ENCODE measurements around the gene GPX5. TPM values are rescaled to one million over a fixed set of nuclear protein-coding genes. Genes with fewer than 3 reads are reported as not detected.

GPX5 gene
- total and polyA plus RNA-seq, 9 donors, result not detected

DNA sequence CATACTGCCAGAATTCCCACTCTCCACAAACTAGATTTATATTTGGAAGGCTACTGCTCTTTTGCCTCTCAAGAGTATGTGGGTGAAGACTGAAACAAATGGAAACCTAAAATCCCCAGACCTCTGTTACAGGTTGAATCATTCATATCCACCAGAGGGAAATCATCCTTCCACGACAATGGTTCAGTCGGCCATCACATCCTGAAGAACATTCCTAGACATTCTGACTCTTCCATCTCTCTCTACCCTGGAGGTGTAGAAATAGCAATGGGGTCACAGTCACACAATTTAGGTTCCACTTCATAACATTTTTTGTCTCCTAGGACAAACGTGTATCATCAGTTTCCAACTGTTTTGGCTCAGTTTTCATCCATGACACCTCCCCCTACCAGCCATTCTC, 8.6 kb downstream of the GPX5 start:
- H3K4me1 ChIP-seq (ENCODE audit: insufficient read depth), result peaks cover 1% of the 10 kb centered on the region
- no peak overlapping the region for H3K4me3 ChIP-seq
- no peaks in the 10 kb centered on the region for H3K27me3 ChIP-seq
- no peak overlapping the region for H3K27ac ChIP-seq
- TF ChIP-seq, protein P1, sequence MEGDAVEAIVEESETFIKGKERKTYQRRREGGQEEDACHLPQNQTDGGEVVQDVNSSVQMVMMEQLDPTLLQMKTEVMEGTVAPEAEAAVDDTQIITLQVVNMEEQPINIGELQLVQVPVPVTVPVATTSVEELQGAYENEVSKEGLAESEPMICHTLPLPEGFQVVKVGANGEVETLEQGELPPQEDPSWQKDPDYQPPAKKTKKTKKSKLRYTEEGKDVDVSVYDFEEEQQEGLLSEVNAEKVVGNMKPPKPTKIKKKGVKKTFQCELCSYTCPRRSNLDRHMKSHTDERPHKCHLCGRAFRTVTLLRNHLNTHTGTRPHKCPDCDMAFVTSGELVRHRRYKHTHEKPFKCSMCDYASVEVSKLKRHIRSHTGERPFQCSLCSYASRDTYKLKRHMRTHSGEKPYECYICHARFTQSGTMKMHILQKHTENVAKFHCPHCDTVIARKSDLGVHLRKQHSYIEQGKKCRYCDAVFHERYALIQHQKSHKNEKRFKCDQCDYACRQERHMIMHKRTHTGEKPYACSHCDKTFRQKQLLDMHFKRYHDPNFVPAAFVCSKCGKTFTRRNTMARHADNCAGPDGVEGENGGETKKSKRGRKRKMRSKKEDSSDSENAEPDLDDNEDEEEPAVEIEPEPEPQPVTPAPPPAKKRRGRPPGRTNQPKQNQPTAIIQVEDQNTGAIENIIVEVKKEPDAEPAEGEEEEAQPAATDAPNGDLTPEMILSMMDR (IDR thresholded peaks at IDR 0.05), result no peak
- TF ChIP-seq EP300 (IDR thresholded peaks at IDR 0.05) (no peak), POLR2A (IDR thresholded peaks at IDR 0.05) (no peak)
- intact Hi-C loops (cut with DNase I), result no loop called here
- DNase-seq, result no peak
- no peaks in the 10 kb centered on the region for H3K36me3 ChIP-seq
- H3K9me3 ChIP-seq, result no peaks in the 10 kb centered on the region
- WGBS, 3 donors, result 55 to 61% (median 56%) methylated on average over 3 of the region's 3 CpGs

- Histone ChIP-seq H3K27ac (no peak overlapping the region), H3K4me3 (no peak overlapping the region), H3K4me1 (ENCODE audit: insufficient read depth) (peaks cover 1% of the 10 kb centered on the region), H3K36me3 (no peaks in the 10 kb centered on the region), H3K9me3 (no peaks in the 10 kb centered on the region), H3K27me3 (no peaks in the 10 kb centered on the region)
- WGBS, 3 donors, result 6 to 10% (median 8%) methylated on average over 2 of the region's 2 CpGs
- TF ChIP-seq EP300 (IDR thresholded peaks at IDR 0.05) (no peak), POLR2A (IDR thresholded peaks at IDR 0.05) (no peak)
- TF ChIP-seq, protein P1 (IDR thresholded peaks at IDR 0.05), result no peak
- intact Hi-C loops (cut with DNase I), result no loop called here
- no peak for DNase-seq
These were observed 9.2 kb downstream of the GPX5 start for GRCh38 chr6:28534875-28535274.

- H3K36me3 ChIP-seq, result no peaks in the 10 kb centered on the region
- H3K4me1 ChIP-seq (ENCODE audit: insufficient read depth), result peaks cover 1% of the 10 kb centered on the region
- DNase-seq, result no peak
- H3K4me3 ChIP-seq, result no peak overlapping the region
- intact Hi-C loops (cut with DNase I), result no loop called here
- H3K27me3 ChIP-seq, result no peaks in the 10 kb centered on the region
- WGBS, 3 donors, result 6 to 8% (median 8%) methylated on average over 18 of the region's 18 CpGs
- TF ChIP-seq EP300 (IDR thresholded peaks at IDR 0.05) (no peak), POLR2A (IDR thresholded peaks at IDR 0.05) (no peak)
- TF ChIP-seq, protein P1 (IDR thresholded peaks at IDR 0.05), result no peak
- H3K27ac ChIP-seq, result no peak overlapping the region
- peaks cover 0 to 3% of the 10 kb centered on the region in 2 donors for H3K9me3 ChIP-seq
These were observed 11.4 kb downstream of the GPX5 start for GRCh38 chr6:28537065-28537464.

DNA sequence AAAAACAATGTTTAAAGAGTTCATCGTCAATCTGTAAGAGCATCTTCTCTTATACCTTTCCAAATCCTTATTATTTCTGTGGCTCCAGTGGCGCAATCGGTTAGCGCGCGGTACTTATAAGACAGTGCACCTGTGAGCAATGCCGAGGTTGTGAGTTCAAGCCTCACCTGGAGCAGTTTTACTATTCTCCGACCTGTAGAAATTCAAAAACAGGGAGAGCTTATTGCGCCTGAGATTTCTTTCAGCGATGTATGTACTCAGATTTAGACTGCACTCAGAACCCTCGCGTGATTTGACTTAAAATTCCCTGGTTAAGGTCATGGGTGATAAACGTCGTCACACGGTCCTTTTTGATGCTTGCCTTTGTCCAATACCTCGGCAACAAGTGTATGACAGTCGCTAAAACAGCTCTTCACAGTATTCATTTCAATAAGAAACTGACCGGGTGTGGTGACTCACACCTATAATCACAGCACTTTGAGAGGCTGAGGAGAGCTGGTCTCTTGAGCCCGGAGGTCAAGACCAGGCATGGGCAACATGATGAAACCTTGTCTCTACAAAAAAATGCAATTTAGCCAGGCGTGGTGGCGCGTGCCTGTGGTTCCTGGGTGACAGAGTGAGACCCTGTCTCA, 11.9 kb downstream of the GPX5 start:
- 30 to 37% (median 37%) methylated on average over 22 of the region's 22 CpGs for WGBS, 3 donors
- DNase-seq, result no peak
- H3K27ac ChIP-seq, result no peak overlapping the region
- no peak overlapping the region for H3K4me3 ChIP-seq
- no peaks in the 10 kb centered on the region for H3K27me3 ChIP-seq
- TF ChIP-seq EP300 (IDR thresholded peaks at IDR 0.05) (no peak), POLR2A (IDR thresholded peaks at IDR 0.05) (no peak)
- TF ChIP-seq, protein P1 (IDR thresholded peaks at IDR 0.05), result no peak
- intact Hi-C loops (cut with DNase I), result no loop called here
- H3K36me3 ChIP-seq, result no peaks in the 10 kb centered on the region
- H3K9me3 ChIP-seq, result peaks cover 0 to 3% of the 10 kb centered on the region in 2 donors
- H3K4me1 ChIP-seq (ENCODE audit: insufficient read depth), result peaks cover 1% of the 10 kb centered on the region
